GM21737 (cell line): ENCODE results near the gene ANKRD27.
"Not testable (repeated sequence)": the region's sequence is repeated elsewhere in the genome, so short reads cannot be mapped to it uniquely, and the experiment has no call there.

Experiments
- ATAC-seq: cut with Tn5 transposase; IDR thresholded peaks from one replicate; pipeline ENCODE4 v1.9.1; 2021; ENCODE audit warnings: mild to moderate bottlenecking, moderate library complexity; ENCODE audit not compliant: unreplicated experiment

Gene ANKRD27

GRCh38 chr19:32674931-32675719 is at the start of gene ANKRD27:
ANKRD27 (minus strand) TSS chr19:32675180; CDS start chr19:32659015, 16,165 bp downstream.
- peak; percentile 97 for ATAC-seq

DNA sequence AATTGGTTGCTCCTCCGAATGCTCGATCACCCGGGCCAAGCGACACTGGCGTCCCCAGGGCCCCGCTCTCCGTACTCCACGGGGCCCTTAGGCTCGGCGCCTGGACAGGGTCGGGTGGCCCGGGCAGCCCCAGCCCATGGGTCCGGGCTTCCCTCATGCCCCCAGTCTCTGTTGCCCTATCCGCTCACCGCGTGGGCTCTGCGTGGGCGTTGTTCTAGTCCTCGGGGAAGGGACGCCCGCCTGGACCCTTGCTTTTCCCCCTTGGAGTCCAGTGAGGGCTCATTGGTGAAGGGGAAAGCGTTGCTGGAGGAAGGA is 45.9 kb upstream of the ANKRD27 start:
- no peak for ATAC-seq

DNA sequence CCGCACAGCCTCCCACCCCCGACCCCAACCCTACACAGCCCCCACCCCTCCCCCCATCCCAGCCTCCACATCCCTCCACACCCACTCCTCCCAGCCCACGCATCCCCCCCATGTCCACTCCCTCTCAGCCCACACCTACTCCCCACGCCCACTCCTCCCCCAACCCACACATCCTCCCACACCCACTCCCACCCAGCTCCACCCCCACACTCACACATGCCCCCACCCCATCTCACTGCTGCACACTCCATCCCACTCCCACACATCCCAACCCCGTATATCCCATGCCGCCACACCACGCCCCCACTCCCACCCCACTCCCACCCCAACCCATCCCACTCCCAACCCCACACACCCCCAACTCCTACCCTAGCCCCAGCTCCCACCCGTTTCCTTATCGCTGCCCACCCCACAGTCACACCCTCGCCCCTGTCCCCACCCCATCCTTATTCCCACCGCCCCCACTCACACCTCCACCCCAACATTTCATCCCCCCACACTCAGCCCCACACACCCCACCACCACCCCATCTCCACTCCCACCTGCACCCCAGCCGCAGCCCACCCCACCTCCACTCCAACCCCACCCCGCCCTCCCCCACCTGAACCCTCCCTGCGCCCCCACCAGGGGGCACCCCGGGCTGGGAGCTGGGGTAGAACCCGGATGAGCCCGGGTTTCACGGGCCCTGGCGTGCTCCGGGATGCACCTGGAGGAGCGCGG is 45.4 kb upstream of the ANKRD27 start:
- ATAC-seq: no peak

DNA sequence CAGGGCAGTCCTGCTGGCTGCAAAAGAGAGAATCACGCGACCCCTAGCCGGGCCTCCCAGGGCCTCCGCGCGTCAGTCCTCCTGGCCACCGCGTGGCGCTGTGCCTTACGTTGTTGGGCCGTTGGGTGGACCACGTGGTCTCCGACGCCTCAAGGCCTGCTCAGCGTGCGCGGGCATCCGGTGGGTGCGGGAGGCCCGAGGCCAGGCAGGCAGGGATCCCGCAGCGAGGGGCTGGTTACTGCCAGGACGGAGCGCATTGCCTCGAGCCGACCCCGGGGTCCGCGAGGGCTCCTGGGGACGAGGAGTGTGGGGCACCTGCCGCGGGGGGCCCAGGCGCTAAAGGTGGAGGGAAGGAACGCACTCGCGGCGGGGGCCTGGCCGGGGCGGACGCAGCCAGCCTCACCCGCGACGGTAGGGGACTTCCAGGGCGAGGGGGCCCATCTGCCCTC is 44.7 kb upstream of the ANKRD27 start, which contains the start of gene TDRD12:
TDRD12 (plus strand) TSS at position 157 of the 449 bp plus-strand sequence. CDS start 306 bp downstream, outside the sequence.
- ATAC-seq: no peak

- ATAC-seq: no peak
Measured at GRCh38 chr19:32718286-32718685, 43.3 kb upstream of the ANKRD27 start.

GRCh38 chr19:32717496-32717895 is 42.5 kb upstream of the ANKRD27 start:
- ATAC-seq: no peak

DNA sequence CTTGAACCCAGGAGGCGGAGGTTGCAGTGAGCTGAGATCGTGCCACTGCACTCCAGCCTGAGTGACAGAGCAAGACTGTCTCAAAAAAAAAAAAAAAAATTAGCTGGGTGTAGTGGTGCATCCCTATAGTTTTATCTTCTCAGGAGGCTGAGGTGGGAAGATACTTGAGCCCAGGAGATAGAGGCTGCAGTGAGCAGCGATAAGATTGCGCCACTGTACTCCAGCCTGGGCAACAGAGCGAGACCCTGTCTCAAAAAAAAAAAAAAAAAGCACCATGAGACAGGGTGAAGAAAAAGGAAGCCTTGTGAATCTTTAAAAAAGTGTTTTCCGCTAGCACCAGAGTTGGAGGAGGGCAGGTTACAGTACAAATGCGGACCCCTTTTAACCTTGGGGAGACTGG is 41.2 kb upstream of the ANKRD27 start:
- not testable (repeated sequence) for ATAC-seq

DNA sequence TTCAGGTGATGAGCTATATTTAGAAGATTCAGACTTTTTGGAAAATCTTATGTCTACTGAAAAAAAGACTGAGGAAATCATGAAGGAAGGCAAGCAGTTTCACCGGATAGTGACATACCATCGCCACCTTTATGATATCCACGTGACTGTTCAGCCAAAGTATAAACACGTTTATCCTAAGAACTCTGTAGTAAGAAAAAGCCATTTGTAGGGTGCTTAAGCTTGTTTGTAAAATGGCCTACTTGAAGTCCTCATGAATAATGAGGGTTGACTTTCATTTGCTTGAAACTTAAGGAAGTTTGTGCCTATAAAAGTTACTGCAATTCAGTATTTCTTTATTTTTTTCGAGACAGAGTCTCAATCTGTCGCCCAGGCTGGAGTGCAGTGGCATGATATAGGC is 36.8 kb upstream of the ANKRD27 start:
- no peak for ATAC-seq

DNA sequence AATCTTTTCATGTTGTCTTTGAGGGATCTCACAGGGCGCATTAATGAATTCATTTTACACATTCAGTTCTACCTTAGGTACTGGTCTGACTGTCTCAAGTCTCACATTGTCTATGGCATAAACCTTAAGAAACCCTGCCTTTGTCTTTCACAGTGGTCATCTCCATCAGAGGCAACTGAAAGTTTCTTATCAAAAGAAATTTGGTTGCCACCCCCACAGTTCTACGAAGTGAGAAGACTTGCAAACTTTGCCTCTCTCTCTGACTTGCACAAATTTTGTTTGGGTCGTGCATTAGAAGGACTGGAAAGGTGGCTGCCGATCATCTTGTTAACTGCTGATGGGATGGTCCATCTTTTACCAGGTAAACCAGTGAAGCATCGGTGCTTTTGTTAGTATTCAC is 34.1 kb upstream of the ANKRD27 start:
- ATAC-seq: no peak

DNA sequence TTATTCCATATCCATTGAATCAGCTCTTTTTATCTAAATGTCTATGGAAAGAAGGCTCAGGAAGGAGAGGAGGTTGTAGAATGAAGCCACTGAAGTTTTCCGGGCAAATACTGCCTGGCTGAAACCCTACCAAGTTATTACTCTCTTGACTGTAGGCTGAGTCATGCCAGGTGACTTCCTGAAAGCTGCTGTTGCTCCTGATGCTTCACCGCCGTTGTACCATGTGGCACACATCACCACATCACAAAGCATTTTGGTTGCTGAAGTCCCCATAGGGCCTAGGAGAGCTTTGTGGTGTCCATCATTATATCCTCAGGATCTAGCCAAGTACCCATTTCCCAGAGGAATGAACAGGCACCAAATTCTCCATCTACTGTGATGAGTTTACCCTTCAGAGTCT is 33.5 kb upstream of the ANKRD27 start:
- no peak for ATAC-seq

DNA sequence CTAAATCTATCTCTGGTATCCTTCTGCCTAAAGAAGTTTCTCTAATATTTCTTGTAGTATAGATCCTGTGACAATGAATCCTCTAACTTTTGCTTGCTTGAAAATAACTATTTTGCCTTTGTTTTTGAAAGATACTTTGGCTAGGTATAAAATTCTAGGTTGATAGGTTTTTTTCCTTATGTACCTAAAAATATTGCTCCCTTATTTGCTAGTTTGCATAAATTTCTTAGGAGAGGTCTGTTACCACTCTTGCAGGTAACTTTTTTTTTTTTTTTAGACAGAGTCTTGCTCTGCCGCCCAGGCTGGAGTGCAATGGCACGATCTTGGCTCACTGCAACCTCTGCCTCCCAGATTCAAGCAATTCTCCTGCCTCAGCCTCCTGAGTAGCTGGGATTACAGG is 29.0 kb upstream of the ANKRD27 start:
- ATAC-seq: not testable (repeated sequence)

GRCh38 chr19:32702010-32702409 is 27.0 kb upstream of the ANKRD27 start:
- ATAC-seq: no peak

DNA sequence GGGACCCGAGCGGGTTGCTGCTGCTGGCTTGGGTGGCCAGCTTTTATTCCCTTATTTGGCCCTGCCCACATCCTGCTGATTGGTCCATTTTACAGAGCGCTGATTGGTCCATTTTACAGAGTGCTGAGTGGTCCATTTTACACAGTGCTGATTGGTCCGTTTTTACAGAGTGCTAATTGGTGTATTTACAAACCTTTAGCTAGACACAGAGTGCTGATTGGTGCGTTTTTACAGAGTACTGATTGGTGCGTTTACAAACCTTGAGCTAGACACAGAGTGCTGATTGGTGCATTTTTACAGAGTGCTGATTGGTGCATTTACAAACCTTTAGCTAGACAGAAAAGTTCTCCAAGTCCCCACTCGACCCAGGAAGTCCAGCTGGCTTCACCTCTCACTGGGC is 25.1 kb upstream of the ANKRD27 start:
- not testable (repeated sequence) for ATAC-seq

DNA sequence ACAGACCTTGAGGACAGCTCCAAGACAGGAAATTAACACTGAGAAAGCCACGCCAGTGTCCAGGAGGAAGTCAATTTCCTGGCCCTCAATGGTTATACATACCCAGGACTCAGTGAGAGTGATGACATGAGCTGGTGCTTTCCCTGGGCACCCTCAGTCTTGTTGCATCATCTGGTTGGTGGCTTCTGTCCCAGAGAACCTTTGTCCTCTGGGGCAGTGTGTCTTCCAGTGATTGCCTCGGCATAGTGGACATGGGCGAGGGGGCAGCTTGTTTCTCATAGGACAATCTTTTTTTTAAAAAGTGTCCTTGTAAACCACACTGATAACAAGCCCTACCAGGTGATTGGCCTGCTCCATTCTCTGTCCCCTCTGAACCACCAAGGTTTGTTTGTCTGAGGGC is 21.8 kb upstream of the ANKRD27 start:
- ATAC-seq: not testable (repeated sequence)

- not testable (repeated sequence) for ATAC-seq
Measured at GRCh38 chr19:32695506-32695905, 20.5 kb upstream of the ANKRD27 start.

DNA sequence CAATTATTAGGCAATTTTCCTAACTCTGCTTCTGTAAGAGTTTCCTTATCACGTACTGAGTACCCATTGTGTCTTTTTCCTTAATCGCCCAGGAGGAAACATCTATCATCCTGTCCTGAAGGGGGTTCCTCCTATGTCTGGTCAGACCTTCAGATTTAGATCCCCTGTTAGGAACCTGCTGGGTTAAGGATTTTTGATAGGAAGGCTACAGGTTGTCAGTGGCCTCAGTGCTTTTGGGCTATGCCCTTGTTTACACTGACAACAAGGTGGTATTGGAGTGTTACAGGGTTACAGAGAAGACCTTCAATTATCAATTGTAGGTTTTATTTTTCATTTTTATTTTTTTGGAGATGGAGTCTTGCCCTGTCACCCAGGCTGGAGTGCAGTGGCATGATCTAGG is 19.9 kb upstream of the ANKRD27 start:
- not testable (repeated sequence) for ATAC-seq

GRCh38 chr19:32694316-32694715 is 19.3 kb upstream of the ANKRD27 start:
- not testable (repeated sequence) for ATAC-seq

DNA sequence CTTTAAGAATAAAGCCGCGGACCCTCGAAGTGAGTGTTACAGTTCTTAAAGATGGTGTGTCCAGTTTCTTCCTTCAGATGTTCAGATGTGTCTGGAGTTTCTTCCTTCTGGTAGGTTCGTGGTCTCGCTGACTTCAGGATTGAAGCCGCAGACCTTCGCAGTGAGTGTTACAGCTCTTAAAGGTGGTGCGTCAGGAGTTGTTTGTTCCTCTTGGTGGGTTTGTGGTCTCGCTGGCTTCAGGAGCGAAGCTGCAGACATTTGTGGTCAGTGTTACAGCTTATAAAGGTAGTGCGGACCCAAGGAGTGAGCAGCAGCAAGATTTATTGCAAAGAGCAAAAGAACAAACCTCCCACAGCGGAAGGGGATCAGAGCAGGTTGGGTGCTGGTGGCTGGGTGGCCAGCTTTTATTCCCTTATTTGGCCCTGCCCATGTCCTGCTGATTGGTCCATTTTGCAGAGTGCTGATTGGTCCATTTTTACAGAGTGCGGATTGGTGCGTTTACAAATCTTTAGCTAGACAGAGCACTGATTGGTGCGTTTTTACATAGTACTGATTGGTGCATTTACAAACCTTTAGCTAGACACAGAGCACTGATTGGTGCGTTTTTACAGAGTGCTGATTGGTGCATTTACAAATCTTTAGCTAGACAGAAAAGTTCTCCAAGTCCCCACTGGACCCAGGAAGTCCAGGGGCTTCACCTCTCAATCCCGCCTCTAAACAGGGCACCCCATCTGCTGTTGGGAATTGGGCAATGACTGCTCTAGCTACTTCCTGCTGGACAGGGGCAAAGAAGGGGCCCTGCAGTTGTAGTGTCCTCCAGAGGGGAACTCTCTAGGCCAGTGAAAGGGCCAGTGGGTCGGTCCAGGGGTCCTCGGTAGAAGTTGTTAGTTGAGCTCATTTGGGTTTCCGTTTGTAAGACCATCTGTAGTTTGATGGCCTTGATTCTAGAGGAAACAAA is 18.4 kb upstream of the ANKRD27 start:
- ATAC-seq: not testable (repeated sequence)

- peak; percentile 8 for ATAC-seq
Measured at GRCh38 chr19:32692727-32693061, 17.7 kb upstream of the ANKRD27 start.

DNA sequence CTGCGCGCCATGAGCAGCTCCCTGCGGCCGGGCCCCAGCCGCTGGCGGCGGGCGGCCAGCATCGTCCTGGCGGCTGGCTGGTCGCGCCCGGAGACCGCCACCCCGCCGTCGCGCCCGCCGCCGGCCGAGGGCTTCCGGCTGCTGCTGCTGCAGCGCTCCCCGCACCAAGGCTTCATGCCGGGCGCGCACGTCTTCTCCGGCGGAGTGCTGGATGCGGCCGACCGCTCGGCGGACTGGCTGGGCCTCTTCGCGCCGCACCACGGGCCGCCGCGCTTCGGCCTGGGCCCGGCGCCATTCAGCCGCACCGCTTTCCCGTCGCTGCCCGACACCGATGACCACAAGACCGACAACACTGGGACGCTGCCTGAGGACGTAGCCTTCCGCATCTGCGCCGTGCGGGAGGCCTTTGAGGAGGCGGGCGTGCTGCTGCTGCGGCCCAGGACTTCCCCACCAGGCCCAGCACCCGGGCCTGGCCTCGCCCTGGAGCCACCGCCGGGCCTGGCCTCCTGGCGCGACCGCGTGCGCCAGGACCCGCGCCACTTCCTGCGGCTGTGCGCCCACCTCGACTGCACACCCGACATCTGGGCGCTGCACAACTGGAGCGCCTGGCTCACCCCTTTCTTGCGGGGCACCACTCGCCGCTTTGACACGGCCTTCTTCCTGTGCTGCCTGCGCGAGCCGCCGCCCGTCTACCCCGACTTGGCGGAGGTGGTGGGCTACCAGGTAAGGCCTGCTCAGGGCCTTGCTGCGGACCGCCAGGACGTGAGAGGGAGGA is 17.2 kb upstream of the ANKRD27 start:
- ATAC-seq: peak; percentile 51
